ENCODE results near the gene VTA1. TPM values are rescaled to one million over a fixed set of nuclear protein-coding genes. Genes with fewer than 3 reads are reported as not detected.

Gene VTA1
- total and polyA plus RNA-seq, 10 donors, result 16.2 to 53.2 (median 30.6) TPM

DNA sequence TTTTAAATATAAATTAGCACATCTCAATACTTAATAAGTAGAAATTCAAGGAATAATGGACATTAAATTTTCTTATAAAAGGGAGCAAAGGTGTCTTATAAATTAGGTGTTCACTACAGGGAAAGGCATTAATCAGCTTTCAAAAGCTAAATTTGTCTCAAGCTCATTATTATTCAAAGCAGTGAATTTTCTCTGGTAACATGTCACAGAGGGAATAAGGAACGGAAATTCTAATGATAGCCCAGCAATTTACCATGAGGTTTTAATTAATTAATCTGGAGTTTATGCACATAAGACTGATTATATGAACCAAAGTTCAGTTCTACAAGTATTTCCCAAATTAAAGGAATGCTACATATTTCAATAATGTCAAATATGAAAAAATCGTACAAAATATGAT lies 29.7 kb upstream of the VTA1 start:
- no peaks in the 10 kb centered on the region for H3K36me3 ChIP-seq
- H3K27ac ChIP-seq, result no peak overlapping the region
- TF ChIP-seq, protein P1, sequence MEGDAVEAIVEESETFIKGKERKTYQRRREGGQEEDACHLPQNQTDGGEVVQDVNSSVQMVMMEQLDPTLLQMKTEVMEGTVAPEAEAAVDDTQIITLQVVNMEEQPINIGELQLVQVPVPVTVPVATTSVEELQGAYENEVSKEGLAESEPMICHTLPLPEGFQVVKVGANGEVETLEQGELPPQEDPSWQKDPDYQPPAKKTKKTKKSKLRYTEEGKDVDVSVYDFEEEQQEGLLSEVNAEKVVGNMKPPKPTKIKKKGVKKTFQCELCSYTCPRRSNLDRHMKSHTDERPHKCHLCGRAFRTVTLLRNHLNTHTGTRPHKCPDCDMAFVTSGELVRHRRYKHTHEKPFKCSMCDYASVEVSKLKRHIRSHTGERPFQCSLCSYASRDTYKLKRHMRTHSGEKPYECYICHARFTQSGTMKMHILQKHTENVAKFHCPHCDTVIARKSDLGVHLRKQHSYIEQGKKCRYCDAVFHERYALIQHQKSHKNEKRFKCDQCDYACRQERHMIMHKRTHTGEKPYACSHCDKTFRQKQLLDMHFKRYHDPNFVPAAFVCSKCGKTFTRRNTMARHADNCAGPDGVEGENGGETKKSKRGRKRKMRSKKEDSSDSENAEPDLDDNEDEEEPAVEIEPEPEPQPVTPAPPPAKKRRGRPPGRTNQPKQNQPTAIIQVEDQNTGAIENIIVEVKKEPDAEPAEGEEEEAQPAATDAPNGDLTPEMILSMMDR (IDR thresholded peaks at IDR 0.05 in 8 of 11, conservative IDR thresholded peaks at IDR 0.05 in 3 of 11), result no peak
- TF ChIP-seq POLR2AphosphoS5 (IDR thresholded peaks at IDR 0.05), result no peak
- no peak for TF ChIP-seq POLR2A (IDR thresholded peaks at IDR 0.05)
- 78 to 85% (median 83%) methylated on average over 2 of the region's 2 CpGs for WGBS, 5 donors
- no peak for DNase-seq
- intact Hi-C loops (cut with DNase I; ENCODE audit: low total_unique reads), result no loop called here
- H3K4me3 ChIP-seq, result no peak overlapping the region
- no peaks in the 10 kb centered on the region for H3K4me1 ChIP-seq
- H3K9me3 ChIP-seq, result no peaks in the 10 kb centered on the region
- no peaks in the 10 kb centered on the region for H3K27me3 ChIP-seq (replicated peaks in 1 of 7)

DNA sequence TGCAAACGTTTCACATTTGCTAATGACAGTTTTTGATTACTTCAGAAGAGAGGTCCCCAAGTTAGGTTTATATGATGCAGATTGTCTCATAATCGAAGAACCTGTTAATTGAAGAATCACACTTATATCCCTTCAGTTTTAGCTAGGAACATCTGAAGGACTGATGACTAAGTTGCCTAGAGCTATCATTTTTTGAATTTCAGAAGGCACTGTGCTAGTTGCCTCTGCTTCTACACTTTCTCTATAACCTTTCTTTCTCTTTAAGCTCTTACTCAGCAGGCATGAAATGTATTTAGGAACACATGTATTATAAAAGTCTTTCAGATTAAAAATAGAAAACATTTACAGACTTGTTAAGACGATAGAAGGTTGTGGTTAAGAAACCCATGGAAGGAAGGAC lies 28.7 kb upstream of the VTA1 start:
- TF ChIP-seq POLR2A (IDR thresholded peaks at IDR 0.05) (no peak), POLR2AphosphoS5 (IDR thresholded peaks at IDR 0.05) (no peak)
- TF ChIP-seq, protein P1 (IDR thresholded peaks at IDR 0.05 in 8 of 11, conservative IDR thresholded peaks at IDR 0.05 in 3 of 11), result no peak
- Histone ChIP-seq H3K9me3 (no peaks in the 10 kb centered on the region), H3K27me3 (replicated peaks in 1 of 7) (no peaks in the 10 kb centered on the region), H3K27ac (no peak overlapping the region), H3K4me1 (no peaks in the 10 kb centered on the region), H3K4me3 (no peak overlapping the region), H3K36me3 (no peaks in the 10 kb centered on the region)
- WGBS, 5 donors, result 64 to 78% (median 67%) methylated on average over 3 of the region's 3 CpGs
- no peak for DNase-seq
- intact Hi-C loops (cut with DNase I; ENCODE audit: low total_unique reads), result no loop called here

DNA sequence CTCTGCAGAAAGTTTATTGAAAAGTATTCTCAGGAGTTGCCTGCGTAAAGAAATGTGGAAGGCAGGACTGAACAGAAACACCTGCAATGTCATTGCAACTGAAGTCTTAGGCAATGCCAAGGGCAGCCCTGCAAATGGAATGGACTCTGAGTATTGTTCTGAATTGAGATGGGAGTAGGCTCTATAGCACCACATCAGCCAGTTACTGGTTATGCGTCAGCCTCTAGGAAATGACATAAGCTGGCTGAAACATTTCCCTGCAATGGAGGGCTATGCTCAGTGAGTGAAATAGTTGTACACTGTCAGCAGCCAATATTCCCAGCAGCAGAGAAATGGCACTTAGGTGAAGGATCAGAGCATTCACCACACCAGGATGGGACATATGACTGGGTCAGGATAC lies 28.1 kb upstream of the VTA1 start:
- intact Hi-C loops (cut with DNase I; ENCODE audit: low total_unique reads), result no loop called here
- Histone ChIP-seq H3K36me3 (no peaks in the 10 kb centered on the region), H3K9me3 (no peaks in the 10 kb centered on the region), H3K27ac (no peak overlapping the region), H3K4me3 (no peak overlapping the region), H3K27me3 (replicated peaks in 1 of 7) (no peaks in the 10 kb centered on the region), H3K4me1 (no peaks in the 10 kb centered on the region)
- TF ChIP-seq POLR2A (IDR thresholded peaks at IDR 0.05) (no peak), POLR2AphosphoS5 (IDR thresholded peaks at IDR 0.05) (no peak)
- TF ChIP-seq, protein P1 (IDR thresholded peaks at IDR 0.05 in 8 of 11, conservative IDR thresholded peaks at IDR 0.05 in 3 of 11), result no peak
- WGBS, 5 donors, result 88 to 95% (median 93%) methylated on average over 2 of the region's 2 CpGs
- DNase-seq, result no peak

DNA sequence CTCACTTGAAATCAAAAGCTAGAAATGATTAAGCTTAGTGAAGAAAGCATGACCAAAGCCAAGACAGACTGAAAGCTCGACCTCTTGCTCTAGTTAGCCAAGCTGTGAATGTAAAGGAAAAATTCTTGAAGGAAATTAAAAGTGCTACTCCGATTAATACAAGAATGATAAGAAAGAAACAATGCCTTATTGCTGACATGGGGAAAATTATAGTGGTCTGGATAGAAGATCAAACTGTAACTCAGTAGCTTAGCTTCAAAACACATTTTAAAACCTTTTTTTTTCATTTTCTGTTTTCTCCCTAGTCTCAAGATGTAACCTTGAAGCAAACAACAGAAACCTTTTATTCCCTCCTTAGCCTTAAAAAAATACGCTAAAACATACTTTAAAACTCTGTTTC lies 25.7 kb upstream of the VTA1 start:
- WGBS, 5 donors, result 77 to 85% (median 80%) methylated on average over 3 of the region's 3 CpGs
- no peak for DNase-seq
- Histone ChIP-seq H3K4me3 (no peak overlapping the region), H3K4me1 (no peaks in the 10 kb centered on the region), H3K9me3 (no peaks in the 10 kb centered on the region), H3K27me3 (replicated peaks in 1 of 7) (no peaks in the 10 kb centered on the region), H3K36me3 (no peaks in the 10 kb centered on the region), H3K27ac (no peak overlapping the region)
- TF ChIP-seq POLR2AphosphoS5 (IDR thresholded peaks at IDR 0.05) (no peak), POLR2A (IDR thresholded peaks at IDR 0.05) (no peak)
- TF ChIP-seq, protein P1 (IDR thresholded peaks at IDR 0.05 in 8 of 11, conservative IDR thresholded peaks at IDR 0.05 in 3 of 11), result no peak
- intact Hi-C loops (cut with DNase I; ENCODE audit: low total_unique reads), result no loop called here
